GM19468 (cell line): Measurements from ENCODE around the gene DLG2.
A peak's percentile ranks its signal among the peaks of the same experiment; 100 is the strongest.

Experiments
- ATAC-seq: cut with Tn5 transposase; IDR thresholded peaks from one replicate; pipeline ENCODE4 v1.9.1; 2021; ENCODE audit warnings: mild to moderate bottlenecking, moderate library complexity, moderate number of reproducible peaks; ENCODE audit not compliant: unreplicated experiment; ENCODE audit errors: extremely low read depth

DLG2 gene

GRCh38 chr11:84036664-84037194 lies 1590.4 kb downstream of the DLG2 start:
- no peak for ATAC-seq

GRCh38 chr11:84035645-84036044 lies 1591.5 kb downstream of the DLG2 start:
- no peak for ATAC-seq

GRCh38 chr11:84034484-84034883 lies 1592.7 kb downstream of the DLG2 start:
- no peak for ATAC-seq

- no peak for ATAC-seq
These were observed 1602.9 kb downstream of the DLG2 start for GRCh38 chr11:84024266-84024665.

- no peak for ATAC-seq
These were observed 1604.4 kb downstream of the DLG2 start for GRCh38 chr11:84022695-84023094.

GRCh38 chr11:84022201-84022600 lies 1604.9 kb downstream of the DLG2 start:
- no peak for ATAC-seq

GRCh38 chr11:84021291-84021690 lies 1605.9 kb downstream of the DLG2 start:
- ATAC-seq = no peak

- ATAC-seq = no peak
These were observed 1607.5 kb downstream of the DLG2 start for GRCh38 chr11:84019571-84020194.

GRCh38 chr11:84014539-84014938 lies 1612.6 kb downstream of the DLG2 start:
- ATAC-seq = no peak

GRCh38 chr11:84012171-84012826 lies 1614.8 kb downstream of the DLG2 start:
- ATAC-seq = no peak

- ATAC-seq = no peak
These were observed 1624.0 kb downstream of the DLG2 start for GRCh38 chr11:84003181-84003580.

GRCh38 chr11:83998921-83999320 lies 1628.2 kb downstream of the DLG2 start:
- no peak for ATAC-seq

- ATAC-seq = no peak
These were observed 1636.9 kb downstream of the DLG2 start for GRCh38 chr11:83990160-83990733.

GRCh38 chr11:83982825-83983224 lies 1644.3 kb downstream of the DLG2 start:
- ATAC-seq = no peak

GRCh38 chr11:83979593-83979992 lies 1647.6 kb downstream of the DLG2 start:
- no peak for ATAC-seq

- no peak for ATAC-seq
These were observed 1648.2 kb downstream of the DLG2 start for GRCh38 chr11:83978942-83979341.

GRCh38 chr11:83976086-83976485 lies 1651.1 kb downstream of the DLG2 start:
- ATAC-seq = no peak

- no peak for ATAC-seq
These were observed 1654.6 kb downstream of the DLG2 start for GRCh38 chr11:83972536-83972935.

- no peak for ATAC-seq
These were observed 1656.1 kb downstream of the DLG2 start for GRCh38 chr11:83971063-83971462.

GRCh38 chr11:83970061-83970671 lies 1657.0 kb downstream of the DLG2 start:
- ATAC-seq = peak; percentile 88
